WI38 (cell line): Measurements from ENCODE around the gene ARHGAP1.

Source experiments
- H3K4me3 ChIP-seq: 2 replicates; pipeline ENCODE4 v1.5.1; 2011; ENCODE audit warnings: low read depth, mild to moderate bottlenecking, control low read depth, low read length
- TF ChIP-seq, protein P1 (sequence below): IDR thresholded peaks from 2 replicates; pipeline ENCODE4 v1.5.1; 2012; ENCODE audit warnings: low read depth, mild to moderate bottlenecking, control low read depth, low read length

Gene ARHGAP1

DNA sequence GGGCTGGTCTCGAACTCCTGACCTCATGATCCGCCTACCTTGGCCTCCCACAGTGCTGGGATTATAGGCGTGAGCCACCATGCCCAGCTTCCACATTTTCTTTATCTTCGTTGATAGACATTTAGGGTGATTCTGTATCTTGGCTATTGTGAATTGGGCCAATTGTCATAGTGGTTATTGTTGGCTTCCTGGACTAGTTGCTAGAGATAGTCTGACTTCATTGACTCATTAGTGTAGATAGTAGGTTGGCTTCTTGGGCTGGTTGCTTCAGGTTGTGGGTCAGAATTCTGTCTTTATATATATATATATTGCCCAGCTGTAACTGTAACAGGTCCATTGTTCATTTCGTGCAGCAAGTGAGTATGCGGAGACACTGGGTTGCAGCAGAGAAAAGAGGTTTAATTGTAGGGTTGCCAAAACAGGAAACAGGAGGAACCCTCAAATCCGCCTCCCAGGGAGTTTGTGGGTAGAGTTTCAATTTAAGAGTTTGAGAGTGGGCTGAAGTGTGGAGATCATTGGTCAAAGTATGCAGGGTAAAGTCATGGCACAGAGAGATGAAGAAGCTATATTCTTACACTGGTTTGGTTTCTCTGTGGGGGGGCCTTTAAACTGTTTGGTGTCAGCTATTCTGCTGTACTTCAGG, 61.1 kb downstream of the ARHGAP1 start:
- TF ChIP-seq, protein P1, sequence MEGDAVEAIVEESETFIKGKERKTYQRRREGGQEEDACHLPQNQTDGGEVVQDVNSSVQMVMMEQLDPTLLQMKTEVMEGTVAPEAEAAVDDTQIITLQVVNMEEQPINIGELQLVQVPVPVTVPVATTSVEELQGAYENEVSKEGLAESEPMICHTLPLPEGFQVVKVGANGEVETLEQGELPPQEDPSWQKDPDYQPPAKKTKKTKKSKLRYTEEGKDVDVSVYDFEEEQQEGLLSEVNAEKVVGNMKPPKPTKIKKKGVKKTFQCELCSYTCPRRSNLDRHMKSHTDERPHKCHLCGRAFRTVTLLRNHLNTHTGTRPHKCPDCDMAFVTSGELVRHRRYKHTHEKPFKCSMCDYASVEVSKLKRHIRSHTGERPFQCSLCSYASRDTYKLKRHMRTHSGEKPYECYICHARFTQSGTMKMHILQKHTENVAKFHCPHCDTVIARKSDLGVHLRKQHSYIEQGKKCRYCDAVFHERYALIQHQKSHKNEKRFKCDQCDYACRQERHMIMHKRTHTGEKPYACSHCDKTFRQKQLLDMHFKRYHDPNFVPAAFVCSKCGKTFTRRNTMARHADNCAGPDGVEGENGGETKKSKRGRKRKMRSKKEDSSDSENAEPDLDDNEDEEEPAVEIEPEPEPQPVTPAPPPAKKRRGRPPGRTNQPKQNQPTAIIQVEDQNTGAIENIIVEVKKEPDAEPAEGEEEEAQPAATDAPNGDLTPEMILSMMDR: no peak
- H3K4me3 ChIP-seq: no peak overlapping the region

DNA sequence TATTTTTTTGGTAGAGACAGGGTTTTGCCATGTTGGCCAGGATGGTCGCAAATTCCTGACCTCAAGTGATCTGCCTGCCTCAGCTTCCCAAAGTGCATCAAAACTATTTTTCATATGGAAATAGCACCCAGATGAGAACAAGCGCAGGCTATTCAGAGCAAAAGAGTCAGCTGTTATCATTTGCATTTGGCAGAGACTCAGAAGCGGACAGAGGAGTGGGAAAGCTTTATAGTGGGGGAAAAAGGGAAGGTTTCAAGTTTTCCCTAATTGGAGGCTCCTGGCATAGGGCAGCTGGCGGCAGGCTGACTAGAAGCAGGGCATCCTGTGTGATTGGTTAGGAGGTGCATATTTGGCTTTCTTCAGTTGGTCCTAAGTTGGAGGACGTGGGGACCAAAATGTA, 62.9 kb downstream of the ARHGAP1 start:
- TF ChIP-seq, protein P1: no peak
- no peak overlapping the region for H3K4me3 ChIP-seq

DNA sequence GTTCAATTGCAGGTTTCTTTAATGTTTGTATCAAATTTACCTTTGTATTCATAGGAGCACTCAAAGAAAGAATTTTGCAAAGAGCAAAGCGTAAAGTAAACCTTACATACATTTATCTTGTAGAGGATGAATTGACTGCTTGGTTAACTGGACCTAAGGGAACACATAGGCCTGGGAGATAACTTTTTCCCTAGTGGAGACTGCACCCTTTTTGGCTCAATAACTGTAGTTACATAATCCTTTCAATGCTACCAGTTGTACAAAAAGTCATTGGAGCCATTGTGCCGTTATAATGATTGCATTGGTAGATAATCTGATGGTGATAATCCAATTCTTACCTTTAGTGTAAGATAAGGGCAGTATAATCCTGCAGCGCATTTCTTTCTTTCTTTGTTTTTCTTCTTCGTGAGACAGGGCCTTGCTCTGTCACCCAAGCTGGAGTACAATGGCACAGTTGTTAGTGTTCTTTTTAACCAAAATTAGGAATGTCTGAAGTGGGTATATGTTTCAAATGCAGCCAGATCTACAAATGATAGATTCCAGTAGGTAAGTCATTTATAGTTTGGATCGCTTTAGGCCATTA, 64.8 kb downstream of the ARHGAP1 start:
- H3K4me3 ChIP-seq: no peak overlapping the region
- TF ChIP-seq, protein P1: no peak

DNA sequence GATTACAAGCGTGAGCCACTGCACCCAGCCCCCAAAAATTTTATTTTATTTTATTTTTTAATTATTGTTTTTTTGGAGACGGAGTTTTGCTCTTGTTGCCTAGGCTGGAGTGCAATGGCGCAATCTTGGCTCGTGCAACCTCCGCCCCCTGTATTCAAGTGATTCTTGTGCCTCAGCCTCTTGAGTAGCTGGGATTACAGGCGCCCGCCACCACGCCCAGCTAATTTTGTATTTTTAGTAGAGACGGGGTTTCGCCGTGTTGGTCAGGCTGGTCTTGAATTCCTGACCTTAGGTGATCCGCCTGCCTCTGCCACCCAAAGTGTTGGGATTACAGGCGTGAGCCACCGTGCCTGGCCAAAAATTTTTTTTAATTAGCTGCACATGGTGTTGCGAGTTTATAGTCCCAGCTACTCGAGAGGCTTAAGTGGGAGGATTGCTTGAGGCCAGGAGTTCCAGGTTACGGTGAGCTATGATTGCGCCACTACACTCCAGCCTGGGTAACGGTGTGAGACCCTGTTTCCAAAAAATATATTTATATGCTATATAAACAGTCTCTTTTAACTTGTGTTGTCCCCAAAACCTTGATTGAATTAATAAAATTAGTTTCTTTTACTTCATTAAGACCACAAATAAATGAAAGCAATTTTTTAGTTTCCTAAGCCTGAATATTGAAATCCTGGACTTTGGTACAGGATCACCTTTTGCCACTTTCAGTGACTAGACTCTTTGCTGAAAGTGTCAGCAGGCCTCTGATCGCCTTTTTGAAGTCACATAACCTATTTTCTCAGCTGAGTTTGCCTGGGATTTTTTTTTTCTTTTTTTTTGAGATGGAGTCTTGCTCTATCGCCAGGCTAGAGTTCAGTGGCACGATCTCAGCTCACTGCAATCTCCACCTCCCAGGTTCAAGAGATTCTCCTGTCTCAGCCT, 66.9 kb downstream of the ARHGAP1 start:
- TF ChIP-seq, protein P1: no peak

DNA sequence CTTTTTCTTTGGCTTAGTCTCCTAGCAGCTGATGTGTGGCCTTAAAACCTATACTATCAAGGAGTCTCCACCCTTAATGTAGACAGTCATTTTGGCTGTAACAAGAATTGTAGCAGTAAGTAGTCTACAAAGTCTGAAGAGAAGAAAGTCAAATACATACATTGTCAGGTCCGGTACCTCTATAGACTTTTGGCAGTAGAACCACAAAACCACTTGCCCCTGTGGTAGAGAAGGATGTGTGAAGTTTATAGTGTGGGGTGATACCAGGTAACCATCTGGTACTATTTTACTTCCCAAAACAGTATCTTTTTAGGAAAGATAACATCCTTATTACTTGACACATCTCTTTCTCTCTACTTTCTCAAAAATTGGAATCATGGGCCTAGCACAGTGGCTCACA, 67.9 kb downstream of the ARHGAP1 start:
- H3K4me3 ChIP-seq: no peak overlapping the region
- TF ChIP-seq, protein P1: no peak

More for the DNA sequence above, 66.9 kb downstream of the ARHGAP1 start:
- H3K4me3 ChIP-seq: no peak overlapping the region

DNA sequence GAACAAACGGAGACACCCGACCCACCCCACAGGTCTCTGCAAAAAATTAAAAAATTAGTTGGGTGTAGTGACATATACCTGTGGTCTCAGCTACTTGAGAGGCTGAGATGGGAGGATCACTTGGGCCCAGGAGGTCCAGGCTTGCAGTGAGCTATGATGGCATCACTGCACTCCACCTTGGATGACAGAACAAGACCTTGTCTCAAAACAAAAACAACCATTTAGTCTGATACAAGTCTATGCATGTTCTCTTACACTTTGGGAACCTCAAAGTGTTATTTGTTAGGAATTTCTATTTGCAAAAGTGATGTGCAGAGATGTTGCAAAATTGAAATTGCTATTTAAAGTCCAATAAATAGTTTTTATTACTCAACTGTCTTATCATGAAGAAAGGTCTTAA, 68.7 kb downstream of the ARHGAP1 start:
- TF ChIP-seq, protein P1: no peak
- no peak overlapping the region for H3K4me3 ChIP-seq

DNA sequence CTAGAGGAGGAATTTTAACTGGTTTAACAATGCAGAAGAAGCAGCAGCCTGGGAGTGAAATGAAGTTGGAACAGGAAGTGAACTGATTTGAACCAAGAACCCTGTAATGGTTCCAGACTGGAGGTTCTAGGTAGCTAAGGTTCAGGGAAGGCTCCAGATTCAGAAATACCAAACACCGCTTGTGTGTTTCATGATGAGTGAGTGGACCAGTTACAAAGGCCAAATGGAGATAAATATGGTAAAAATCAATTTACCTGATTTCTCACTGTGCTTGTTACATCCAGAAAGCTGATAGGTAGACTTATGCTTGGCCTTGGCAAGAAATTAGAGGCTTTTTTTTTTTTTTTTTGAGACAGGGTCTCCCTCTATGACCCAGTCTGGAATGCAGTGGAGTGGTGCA, 70.2 kb downstream of the ARHGAP1 start:
- TF ChIP-seq, protein P1: no peak
- no peak overlapping the region for H3K4me3 ChIP-seq
